ENCODE measurements around the gene TMEM19.
"Not testable (repeated sequence)": the region's sequence is repeated elsewhere in the genome, so short reads cannot be mapped to it uniquely, and the experiment has no call there.

TMEM19 gene

DNA sequence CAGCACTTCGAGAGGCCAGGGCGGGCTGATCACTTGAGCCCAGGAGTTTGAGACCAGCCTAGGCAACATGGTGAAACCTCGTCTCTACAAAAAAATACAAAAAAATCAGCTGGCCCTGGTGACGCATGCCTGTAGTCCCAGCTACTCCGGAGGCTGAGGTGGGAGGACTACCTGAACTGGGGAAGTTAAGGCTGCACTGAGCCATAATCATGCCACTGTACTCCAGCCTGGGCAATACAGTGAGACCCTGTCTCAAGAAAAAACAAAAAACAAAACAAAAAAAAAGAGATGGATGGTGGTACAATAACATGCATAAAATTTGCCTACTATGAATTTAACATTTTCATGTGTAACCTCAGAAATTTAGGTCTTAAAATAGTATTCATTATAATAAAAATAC, 19.6 kb upstream of the TMEM19 start:
- no peak for DNase-seq (ENCODE audit: low spot score)

DNA sequence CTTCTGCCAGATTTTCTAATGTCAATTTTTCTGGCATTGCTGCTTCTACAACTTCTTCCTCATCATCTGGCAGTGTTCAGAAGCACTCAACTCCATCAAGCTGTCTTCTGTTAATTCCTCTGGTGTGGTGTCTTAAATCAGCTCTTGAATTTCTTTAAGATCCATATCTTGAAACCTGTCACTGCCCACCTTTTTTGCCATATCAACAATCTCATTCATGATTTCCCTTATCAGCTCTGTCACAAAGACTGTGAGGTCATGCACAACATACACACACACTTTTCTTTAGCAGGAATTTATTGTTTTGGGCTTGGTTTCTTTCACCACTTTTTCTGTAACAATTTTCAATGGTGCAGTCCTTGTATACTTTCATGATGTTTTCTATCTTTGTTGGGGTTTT, 14.6 kb upstream of the TMEM19 start:
- DNase-seq (ENCODE audit: low spot score), result no peak

DNA sequence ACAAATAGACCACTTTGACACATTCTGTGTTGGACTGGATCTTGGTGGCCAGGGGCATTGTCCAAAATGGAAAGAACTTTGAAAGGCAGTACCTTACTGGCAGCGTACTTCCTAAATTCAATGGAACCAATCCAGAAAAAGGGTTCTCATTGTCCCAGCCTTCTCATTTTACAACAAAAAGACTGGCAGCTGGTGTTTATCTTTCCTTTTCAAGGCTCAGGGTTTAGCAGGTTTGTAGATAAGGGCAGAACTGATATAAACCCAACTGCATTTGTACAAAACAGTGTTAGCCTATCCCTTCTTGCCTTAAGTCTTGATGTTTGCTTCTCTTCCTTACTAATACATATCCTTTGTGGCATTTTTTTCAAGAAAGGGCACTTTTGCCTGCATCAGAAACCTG, 14.1 kb upstream of the TMEM19 start:
- no peak for DNase-seq (ENCODE audit: low spot score)

DNA sequence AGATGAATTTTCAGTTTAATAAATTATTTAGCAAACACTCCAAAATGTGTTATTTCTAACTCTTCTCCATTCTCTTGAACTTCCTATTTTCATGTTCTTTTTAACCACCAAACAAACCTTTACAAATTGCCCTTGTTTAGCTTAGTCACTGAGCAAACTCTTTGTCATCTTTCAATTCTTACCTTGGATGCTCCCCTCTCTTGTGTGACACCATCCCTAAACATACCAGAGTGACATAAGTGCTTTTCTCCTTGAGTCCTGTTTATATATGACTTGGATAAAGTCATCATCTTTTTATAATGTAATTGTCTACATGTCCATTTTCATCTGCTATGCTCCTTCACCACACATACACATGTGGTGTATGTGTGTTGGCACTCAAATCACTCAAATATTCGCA, 3.4 kb upstream of the TMEM19 start:
- DNase-seq (ENCODE audit: low spot score), result no peak

DNA sequence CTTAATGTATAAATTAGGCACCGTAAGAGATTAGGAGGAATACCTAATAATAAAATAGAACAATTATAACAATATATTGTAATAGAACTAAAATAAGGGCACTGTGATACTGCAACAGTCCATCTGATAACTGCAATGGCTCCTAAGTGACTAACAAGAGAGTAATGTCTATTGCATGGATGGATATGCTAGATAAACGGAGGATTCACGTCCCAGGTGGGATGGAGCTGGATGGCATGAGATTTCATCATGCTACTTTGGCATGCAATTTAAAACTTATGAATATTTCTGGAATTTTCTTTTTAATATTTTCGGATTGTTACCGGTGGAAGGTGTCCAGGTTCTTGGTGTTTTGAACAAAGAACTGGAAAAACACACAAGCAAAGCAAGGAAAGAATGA, 2.2 kb upstream of the TMEM19 start:
- no peak for DNase-seq (ENCODE audit: low spot score)

DNA sequence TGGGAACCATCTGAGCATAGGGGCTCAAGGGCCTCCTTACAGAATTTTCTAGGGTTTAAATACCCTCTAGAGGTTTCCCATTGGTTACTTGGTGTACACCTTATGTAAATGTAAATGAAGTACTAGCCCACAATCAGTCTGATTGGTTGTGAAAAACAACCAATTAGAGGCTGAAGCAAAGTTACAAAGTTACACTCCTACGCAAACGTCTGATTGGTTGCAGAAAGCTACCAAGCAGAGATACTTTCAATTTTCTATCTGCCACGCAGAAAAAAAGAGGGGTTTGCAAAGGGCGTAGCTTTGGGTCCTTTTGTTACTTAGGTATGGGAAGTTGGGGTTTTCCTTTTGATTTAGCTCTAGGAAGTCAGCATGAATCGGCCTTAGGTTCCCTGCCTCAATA, 1.8 kb upstream of the TMEM19 start:
- DNase-seq (ENCODE audit: low spot score), result no peak

DNA sequence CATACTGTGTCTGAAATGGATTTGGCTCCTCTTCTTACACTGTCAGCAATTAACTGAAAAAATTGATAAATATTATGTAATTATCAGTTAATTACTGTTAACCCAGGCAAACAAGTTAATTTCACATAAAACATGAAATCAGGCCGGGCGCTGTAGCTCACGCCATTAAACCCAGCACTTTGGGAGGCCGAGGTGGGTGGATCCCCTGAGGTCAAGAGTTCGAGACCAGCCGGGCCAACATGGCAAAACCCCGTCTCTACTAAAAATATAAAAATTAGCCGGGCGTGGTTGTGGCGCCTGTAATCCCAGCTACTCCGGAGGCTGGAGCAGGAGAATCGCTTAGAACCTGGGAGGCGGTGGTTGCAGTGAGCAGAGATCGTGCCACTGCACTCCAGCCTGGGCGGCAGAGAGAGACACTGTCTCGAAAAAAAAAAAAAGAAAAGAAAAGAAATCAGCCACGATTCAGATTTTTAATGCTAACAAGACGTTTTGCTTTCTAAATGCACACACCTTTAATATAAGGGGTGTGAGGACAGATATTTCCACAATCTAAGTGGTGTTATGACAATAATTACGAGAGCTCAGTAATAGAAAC, 473 bp upstream of the TMEM19 start:
- no peak for DNase-seq (ENCODE audit: low spot score)

DNA sequence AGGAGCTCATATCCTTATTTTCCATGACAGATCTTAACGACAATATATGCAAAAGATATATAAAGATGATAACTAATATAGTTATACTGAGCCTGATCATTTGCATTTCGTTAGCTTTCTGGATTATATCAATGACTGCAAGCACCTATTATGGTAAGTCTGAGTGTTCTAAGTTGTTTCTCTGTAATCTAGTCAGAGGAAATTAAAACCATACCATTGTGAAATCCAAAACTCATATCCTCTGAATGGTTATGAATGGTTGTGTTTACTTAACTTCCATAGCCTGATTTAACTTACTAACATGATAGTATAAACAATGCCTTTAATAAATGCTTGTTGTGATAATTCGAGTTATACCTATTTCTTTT, 760 bp downstream of the TMEM19 start:
- DNase-seq (ENCODE audit: low spot score), result no peak

DNA sequence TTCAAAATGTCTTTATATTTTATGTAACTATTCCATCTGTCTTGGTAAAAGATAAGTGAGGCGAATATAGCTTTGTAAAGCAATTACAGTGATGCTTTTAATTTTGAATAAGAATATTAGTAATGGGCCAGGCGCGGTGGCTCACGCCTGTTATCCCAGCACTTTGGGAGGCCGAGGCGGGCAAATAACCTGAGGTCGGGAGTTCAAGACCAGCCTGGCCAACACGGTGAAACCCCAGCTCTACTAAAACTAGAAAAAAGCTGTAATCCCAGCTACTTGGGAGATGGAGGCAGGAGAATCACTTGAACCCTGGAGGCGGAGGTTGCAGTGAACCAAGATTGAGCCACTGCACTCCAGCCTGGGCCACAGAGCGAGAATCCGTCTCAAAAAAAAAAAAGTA, 1.3 kb downstream of the TMEM19 start:
- DNase-seq (ENCODE audit: low spot score), result not testable (repeated sequence)

DNA sequence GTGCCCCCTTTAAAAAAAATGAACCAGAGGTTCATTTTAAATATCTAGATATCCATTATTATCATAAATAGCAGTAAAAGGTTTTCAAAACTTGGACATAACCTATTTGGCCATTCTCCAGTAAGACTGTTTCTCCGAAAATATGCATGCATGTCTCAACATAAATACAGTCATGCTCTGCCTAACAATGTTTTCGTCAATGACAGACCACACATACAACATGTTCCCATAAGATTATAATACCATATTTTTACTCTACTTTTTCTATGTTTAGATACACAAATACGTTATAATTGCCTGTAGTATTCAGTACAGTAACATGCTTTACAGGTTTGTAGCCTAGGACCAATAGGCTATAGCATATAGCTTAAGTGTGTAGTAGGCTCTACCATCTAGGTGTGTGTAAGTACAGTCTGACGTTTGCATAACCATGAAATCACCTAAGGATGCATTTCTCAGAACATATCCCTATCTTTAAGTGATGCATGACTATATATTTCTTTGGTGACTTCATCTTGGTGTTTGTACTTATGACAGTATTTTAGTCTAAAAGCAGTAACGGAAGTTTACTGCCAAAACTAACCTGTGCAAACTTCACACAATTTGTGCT, 3.2 kb downstream of the TMEM19 start:
- no peak for DNase-seq (ENCODE audit: low spot score)

DNA sequence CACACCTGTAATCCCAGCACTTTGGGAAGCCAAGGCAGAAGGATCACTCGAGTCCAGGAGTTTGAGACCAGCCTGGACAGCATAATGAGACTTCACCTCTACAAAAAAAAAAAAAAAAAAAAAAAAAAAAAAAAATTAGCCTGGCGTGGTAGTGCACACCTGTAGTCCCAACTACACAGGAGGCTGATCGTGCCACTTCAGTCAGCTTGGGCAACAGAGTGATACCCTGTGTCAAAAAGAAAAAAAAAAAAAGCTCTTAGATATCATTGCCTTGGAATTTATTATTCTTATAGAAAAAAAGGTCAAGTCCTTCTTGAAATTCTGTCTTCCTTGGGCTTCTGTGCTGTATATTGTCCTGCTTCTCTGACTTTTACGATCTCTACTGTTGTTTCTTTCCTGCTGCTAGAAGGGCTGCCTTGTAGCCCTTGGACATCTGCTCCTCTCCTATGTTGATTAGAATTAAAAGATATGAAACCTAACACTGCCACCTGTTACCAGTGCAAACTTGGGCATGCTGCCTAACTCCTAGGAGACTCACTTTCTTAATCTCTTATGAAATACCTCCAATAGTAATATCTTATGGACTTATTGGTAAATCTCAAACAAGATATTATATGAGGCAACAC, 5.7 kb downstream of the TMEM19 start:
- no peak for DNase-seq (ENCODE audit: low spot score)

DNA sequence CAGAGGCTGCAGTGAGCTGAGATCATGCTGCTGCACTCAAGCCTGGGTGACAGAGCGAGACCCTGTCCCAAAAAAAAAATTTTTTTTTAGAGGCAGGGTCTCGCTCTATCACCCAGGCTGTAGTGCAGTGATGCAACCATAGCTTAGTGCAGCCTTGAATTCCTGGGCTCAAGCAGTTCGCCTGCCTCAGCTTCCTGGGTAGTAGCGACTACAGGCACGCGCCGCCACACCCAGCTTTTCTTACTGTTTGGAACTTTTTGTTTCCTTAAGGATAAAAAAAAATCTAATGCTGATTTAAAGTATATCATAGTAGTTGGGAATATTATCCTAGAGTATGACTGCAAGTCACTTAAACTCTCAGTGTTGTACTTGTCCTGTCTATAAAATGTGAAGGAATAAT, 7.2 kb downstream of the TMEM19 start:
- no peak for DNase-seq (ENCODE audit: low spot score)

DNA sequence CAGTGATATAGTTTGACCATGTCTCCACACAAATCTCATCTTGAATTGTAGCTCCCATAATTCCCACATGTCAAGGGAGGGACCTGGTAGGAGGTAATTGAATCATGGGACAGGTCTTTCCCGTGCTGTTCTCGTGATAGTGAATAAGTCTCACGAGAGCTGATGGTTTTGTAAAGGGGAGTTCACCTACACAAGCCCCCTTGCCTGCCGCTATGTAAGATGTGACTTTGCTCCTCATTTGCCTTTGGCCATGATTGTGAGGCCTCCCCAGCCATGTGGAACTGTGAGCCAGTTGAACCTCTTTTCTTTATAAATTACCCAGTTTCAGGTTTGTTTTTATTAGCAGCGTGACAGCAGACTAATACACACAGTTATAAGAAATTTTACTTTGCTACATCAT, 7.8 kb downstream of the TMEM19 start:
- not testable (repeated sequence) for DNase-seq (ENCODE audit: low spot score)

DNA sequence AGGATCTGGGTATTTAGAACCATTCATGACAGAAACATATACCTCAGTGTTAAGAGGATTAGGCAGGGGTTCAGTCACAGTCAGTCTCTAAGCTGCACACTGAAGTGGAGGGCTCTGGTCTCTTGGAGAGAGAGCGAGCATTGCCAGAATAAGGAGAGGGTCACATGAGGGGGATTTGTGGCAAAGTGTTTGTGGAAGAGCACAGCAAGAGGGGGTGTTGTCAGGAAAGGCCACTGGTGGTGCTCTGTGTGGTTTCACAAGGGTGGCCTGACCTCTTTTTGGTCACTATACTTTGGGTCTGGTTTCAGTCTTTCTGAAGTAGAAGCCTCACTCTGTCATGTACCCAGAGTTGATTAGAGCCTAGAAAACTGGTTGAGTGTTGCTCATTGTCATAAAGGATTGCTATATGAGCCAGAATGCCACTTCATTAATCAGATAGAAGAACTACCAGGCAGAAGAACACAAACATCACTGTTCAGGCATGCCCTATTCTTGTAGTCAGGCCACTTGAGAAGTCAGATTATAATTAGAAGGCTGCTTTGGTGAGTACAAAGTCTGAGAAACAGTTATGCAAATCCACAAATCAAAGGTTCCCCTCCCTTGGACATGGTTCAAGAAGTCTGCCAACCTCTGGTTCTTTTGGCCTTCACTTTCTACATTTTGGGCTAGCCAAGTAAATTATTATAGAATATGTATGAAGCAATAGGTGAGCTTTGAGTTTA, 8.4 kb downstream of the TMEM19 start:
- no peak for DNase-seq (ENCODE audit: low spot score)

DNA sequence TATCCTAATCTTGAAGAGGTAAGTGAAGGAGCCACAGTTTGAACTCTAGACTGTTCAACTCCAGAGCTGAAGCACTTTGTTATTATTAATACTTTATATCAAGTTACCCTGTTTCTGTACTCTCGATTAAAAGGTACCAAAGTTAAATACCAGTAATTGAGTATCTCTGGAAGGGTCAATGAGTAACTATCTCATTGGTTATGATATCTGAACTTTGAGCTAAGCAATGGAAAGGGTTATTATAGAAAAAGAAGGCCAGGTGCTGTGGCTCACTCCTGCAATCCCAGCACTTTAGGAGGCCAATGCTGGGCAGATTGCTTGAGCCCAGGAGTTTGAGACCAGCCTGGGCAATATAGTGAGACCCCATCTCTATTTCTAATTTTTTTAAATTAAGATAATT, 9.9 kb downstream of the TMEM19 start:
- no peak for DNase-seq (ENCODE audit: low spot score)

DNA sequence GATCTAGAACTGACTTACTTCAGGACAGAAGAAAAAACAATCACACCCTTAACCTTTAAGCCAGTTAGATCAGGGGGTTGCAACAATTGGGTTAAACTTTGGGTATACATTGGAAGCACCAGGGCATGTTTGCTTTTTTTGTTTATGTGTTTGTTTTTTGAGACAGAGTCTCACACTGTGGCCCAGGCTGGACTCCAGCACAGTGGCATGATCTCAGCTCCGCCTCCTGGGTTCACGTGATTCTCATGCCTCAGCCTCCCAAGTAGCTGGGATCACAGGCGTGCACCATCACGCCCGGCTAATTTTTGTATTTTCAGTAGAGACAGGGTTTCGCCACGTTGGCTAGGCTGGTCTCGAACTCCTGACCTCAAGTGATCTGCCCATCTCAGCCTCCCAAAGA, 16.3 kb downstream of the TMEM19 start:
- not testable (repeated sequence) for DNase-seq (ENCODE audit: low spot score)

DNA sequence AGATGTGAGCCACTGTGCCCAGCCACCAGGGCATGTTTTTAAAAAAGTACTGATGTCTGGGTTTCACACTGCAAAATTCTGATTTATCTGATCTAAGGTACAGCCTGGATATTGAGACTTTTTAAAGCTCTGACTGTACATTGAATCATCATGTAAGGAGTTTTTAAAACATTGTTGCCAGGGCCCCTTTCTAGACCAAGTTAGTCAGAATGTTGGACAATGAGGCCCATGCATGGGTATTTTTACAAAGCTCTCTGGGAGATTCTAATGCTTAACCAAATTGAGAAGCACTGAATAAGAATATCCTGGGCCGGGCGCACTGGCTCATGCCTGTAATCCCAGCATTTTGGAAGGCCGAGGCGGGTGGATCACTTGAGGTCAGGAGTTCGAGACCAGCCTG, 16.7 kb downstream of the TMEM19 start:
- DNase-seq (ENCODE audit: low spot score), result no peak

DNA sequence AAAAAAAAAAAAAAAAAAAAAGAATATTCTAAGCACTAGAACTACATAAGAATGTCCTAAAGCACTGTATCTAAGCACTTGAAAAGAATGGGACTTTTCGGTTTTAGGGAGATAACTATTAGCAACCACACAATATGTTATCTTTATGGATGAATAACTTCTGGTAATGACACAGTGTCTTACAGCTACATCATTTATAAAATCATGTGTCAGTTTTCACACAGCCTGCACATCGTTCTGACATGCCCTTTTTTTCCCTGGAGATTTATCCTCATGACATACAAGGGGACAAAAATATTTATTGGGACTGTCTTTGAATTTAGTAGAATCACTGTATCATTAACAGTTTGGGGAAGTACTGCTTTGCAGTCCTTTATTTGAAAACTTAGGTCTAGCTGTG, 17.3 kb downstream of the TMEM19 start:
- no peak for DNase-seq (ENCODE audit: low spot score)

DNA sequence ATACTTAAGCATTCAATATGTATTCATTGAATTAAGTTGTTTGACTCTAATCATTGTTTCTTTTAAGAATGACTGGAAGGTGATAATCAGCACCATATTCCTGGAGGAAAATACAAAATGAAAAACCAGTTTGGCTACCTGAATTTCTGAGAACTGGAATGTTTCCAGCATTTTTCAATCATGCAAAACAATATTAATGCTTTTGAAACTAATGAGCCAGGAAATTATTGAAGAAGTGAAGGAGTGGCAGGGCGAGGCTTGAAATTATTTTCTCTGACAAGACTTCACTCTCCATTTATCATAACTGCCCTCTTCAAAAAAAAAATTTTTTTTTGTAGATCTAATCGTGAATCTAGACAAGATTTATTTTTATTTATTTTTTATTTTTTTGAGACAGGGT, 19.0 kb downstream of the TMEM19 start:
- DNase-seq (ENCODE audit: low spot score), result no peak

DNA sequence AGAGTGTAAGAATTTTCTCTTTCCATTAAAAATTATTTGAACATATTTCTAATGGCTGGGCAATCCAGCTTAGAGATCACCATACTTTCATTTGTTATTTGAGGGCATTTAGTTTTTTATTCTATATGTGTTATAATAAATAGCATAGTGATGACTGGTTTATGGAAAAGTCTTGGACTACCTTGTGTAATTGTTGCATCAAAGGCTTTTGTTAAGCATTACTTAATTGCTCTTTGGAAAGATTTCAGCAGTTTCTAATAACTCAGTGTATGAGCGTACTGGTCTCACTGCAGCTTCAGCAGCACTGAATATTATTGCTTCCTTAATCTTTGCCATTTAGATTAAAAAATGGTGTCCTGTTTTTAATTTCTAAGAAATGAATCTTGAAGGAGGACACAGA, 22.8 kb downstream of the TMEM19 start:
- DNase-seq (ENCODE audit: low spot score), result no peak

DNA sequence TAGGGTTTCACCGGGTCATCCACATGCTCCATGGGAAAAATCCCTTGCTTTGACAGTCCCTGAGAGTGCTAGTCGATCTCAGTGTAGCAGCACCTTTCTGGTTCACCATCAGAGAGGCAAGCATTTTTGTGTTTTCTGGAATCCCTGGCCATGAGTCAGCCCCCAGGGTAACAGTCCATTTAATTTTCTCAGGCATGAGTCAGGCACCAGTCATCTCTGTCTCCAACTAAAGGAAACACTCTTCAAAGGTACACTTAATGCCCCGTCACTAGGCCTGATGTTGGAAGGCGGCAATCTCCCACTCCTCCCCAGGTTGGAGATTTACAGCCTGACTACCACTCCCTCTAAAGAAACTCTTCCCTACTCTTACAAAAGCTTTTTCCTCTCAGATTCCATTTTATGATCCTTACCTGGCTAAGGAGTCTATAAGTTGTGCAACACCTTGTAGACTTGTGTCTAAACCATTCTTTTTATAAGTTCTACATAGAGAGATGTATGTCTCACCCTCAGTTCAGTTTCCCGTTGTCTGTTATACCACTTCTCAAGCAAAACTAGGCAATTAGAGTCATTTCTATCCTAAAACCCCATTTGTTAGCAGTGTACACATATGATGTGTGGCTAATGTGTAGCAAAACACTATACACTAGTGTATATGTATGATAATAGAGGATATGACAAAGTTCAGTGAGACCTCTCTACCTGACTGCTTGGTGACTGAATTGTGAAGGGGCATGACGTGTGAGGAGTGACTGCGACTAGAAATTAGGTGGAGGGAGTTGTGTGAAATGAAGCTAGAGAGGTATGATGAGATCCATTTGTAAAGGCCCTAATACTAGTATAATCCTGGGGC, 24.6 kb downstream of the TMEM19 start:
- peak; percentile 58 for DNase-seq (ENCODE audit: low spot score)

DNA sequence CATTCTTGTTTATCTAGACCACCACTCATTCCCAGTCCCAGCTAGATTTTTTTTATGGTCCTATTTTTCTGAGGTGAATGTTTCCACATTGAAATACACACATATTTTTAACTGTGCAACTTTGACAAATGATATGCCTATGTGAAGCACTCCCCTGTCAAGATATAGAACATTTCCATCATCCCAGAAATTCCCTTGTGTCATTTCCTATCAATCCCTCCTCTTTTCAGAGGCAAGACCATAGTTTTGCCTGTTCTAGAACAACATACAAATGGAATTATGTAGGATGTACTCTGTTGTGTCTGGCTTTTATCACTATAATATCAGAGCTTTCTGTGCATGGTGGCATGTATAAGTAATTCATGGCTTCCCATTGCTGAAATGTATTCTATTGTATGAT, 32.7 kb downstream of the TMEM19 start:
- DNase-seq (ENCODE audit: low spot score), result no peak
